NCI-H1092 treated with DMSO at 0.1 percent for 48 hours (cell line): ENCODE results near the gene C16orf95.
"Not testable (repeated sequence)": the region's sequence is repeated elsewhere in the genome, so short reads cannot be mapped to it uniquely, and the experiment has no call there.

ENCODE experiments used
- DNase-seq: peaks from one replicate; lab custom pipeline; 2025; lab: John Stamatoyannopoulos, UW

C16orf95 gene

GRCh38 chr16:87288753-87289362 is 28.3 kb downstream of the C16orf95 start:
- no peak for DNase-seq

GRCh38 chr16:87286839-87287626 is 30.2 kb downstream of the C16orf95 start:
- no peak for DNase-seq

GRCh38 chr16:87284183-87284582 is 33.0 kb downstream of the C16orf95 start:
- DNase-seq: no peak

GRCh38 chr16:87279094-87279658 is 38.0 kb downstream of the C16orf95 start:
- no peak for DNase-seq

- DNase-seq: peak; percentile 62
Measured at GRCh38 chr16:87278191-87279093, 38.8 kb downstream of the C16orf95 start.

- no peak for DNase-seq
Measured at GRCh38 chr16:87276924-87277323, 40.3 kb downstream of the C16orf95 start.

- DNase-seq: no peak
Measured at GRCh38 chr16:87276091-87276701, 41.0 kb downstream of the C16orf95 start.

- DNase-seq: no peak
Measured at GRCh38 chr16:87274794-87275193, 42.4 kb downstream of the C16orf95 start.

GRCh38 chr16:87273471-87274030 is 43.6 kb downstream of the C16orf95 start:
- no peak for DNase-seq

- no peak for DNase-seq
Measured at GRCh38 chr16:87271256-87271655, 45.9 kb downstream of the C16orf95 start.

GRCh38 chr16:87267566-87267965 is 49.6 kb downstream of the C16orf95 start:
- DNase-seq: no peak

GRCh38 chr16:87266846-87267245 is 50.3 kb downstream of the C16orf95 start:
- no peak for DNase-seq

GRCh38 chr16:87265261-87265660 is 51.9 kb downstream of the C16orf95 start:
- no peak for DNase-seq

GRCh38 chr16:87264634-87265033 is 52.6 kb downstream of the C16orf95 start:
- DNase-seq: no peak

GRCh38 chr16:87263418-87264052 is 53.7 kb downstream of the C16orf95 start:
- DNase-seq: no peak

- DNase-seq: no peak
Measured at GRCh38 chr16:87259431-87259830, 57.8 kb downstream of the C16orf95 start.

GRCh38 chr16:87258653-87259052 is 58.5 kb downstream of the C16orf95 start:
- DNase-seq: not testable (repeated sequence)

- DNase-seq: no peak
Measured at GRCh38 chr16:87255866-87256265, 61.3 kb downstream of the C16orf95 start.

GRCh38 chr16:87254734-87255133 is 62.5 kb downstream of the C16orf95 start:
- DNase-seq: no peak

GRCh38 chr16:87254296-87254695 is 62.9 kb downstream of the C16orf95 start:
- DNase-seq: no peak

- no peak for DNase-seq
Measured at GRCh38 chr16:87253536-87253935, 63.7 kb downstream of the C16orf95 start.
